ENCODE data around the gene ANAPC2. TPM values are rescaled to one million over a fixed set of nuclear protein-coding genes. Genes with fewer than 3 reads are reported as not detected.

The ANAPC2 gene
- total RNA-seq, 2 donors from 2014 or later = 66.5 to 69.2 TPM

DNA sequence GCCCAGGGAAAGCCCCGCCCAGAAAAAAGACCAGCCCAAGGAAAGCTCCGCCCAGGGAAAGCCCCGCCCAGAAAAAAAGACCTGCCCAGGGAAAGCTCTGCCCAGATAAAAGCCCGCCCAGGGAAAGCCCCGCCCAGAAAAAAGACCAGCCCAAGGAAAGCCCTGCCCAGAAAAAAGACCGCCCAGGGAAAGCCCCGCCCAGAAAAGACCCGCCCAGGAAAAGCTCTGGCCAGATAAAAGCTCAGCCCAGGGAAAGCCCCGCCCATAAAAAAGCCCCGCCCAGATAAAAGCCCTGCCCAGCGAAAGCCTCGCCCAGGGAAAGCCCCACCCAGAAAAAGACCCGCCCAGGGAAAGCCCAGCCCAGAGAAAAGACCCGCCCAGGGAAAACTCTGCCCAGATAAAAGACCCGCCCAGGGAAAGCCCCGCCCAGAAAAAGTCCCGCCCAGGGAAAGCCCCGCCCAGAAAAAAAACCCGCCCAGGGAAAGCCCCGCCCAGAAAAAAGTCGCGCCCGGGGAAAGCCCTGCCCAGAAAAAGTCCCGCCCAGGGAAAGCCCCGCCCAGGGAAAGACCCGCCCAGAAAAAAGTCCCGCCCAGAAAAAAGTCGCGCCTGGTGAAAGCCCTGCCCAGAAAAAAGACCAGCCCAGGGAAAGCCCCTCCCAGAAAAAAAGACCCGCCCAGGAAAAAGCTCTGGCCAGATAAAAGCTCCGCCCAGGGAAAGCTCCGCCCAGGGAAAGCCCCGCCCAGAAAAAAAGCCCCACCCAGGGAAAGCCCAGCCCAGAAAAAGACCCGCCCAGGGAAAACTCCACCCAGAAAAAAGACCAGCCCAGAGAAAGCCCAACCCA is 37.5 kb downstream of the ANAPC2 start:
- no peak overlapping the region for H3K4me3 ChIP-seq (ENCODE audit: low read length)
- no peak overlapping the region for H3K27ac ChIP-seq (ENCODE audit: low read depth, low read length)
- no peaks in the 10 kb centered on the region for H3K4me1 Mint-ChIP-seq
- H3K27ac Mint-ChIP-seq = no peak overlapping the region
- no peaks in the 10 kb centered on the region for H3K9me3 ChIP-seq (ENCODE audit: control insufficient read depth, low read length)
- H3K9ac ChIP-seq (ENCODE audit: extremely low read depth, low read length, poor library complexity, severe bottlenecking) = no peak overlapping the region
- no peak overlapping the region for H3K4me3 Mint-ChIP-seq
- H3K36me3 Mint-ChIP-seq (ENCODE audit: low read depth) = no peaks in the 10 kb centered on the region
- H3K9me3 Mint-ChIP-seq = no peaks in the 10 kb centered on the region
- no peaks in the 10 kb centered on the region for H3K36me3 ChIP-seq (ENCODE audit: control insufficient read depth, insufficient read depth, low read length)
- 67 to 75% methylated on average over 27 to 34 of the region's 34 CpGs for WGBS, 2 experiments (ENCODE audit: insufficient coverage in 1 of 2, insufficient read length in 1 of 2)
- peak; percentile 89 for DNase-seq
- TF ChIP-seq, protein P1, sequence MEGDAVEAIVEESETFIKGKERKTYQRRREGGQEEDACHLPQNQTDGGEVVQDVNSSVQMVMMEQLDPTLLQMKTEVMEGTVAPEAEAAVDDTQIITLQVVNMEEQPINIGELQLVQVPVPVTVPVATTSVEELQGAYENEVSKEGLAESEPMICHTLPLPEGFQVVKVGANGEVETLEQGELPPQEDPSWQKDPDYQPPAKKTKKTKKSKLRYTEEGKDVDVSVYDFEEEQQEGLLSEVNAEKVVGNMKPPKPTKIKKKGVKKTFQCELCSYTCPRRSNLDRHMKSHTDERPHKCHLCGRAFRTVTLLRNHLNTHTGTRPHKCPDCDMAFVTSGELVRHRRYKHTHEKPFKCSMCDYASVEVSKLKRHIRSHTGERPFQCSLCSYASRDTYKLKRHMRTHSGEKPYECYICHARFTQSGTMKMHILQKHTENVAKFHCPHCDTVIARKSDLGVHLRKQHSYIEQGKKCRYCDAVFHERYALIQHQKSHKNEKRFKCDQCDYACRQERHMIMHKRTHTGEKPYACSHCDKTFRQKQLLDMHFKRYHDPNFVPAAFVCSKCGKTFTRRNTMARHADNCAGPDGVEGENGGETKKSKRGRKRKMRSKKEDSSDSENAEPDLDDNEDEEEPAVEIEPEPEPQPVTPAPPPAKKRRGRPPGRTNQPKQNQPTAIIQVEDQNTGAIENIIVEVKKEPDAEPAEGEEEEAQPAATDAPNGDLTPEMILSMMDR (conservative IDR thresholded peaks at IDR 0.05) = no peak
- H3K27me3 Mint-ChIP-seq (ENCODE audit: insufficient read depth) = peaks cover 26% of the 10 kb centered on the region
- H3K4me1 ChIP-seq (ENCODE audit: control insufficient read depth, insufficient read depth, low read length) = no peaks in the 10 kb centered on the region
- H3K27me3 ChIP-seq (ENCODE audit: control insufficient read depth, insufficient read depth, low read length, poor library complexity, severe bottlenecking) = peaks cover 24% of the 10 kb centered on the region

DNA sequence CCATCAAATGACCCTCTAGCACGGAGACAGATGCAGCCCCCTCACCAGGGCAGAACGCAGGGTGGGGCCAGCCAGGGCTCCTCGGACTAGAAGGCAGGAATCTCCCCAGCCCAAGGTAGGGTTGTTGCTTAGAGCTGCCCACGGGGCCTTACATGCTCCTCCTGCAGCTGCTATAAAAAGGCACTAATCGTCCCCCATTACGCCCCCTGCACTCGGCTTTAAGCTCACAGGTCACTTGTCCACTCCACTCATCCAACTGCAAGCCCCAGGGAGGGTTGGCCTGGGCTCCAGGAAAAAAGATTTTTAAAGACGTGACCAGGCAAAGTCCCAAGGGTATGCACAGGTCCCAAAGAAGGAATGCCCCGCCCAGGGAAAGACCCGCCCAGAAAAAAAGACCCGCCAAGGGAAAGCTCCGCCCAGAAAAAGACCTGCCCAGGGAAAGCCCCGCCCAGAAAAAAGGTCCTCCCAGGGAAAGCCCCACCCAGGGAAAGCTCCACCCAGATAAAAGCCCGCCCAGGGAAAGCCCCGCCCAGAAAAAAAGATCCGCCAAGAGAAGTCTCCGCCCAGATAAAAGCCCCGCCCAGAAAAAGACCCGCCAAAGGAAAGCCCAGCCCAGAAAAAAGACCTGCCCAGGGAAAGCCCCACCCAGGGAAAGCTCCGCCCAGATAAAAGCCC is 38.3 kb downstream of the ANAPC2 start:
- Histone ChIP-seq H3K4me3 (ENCODE audit: low read length) (no peak overlapping the region), H3K4me1 (ENCODE audit: control insufficient read depth, insufficient read depth, low read length) (no peaks in the 10 kb centered on the region), H3K27me3 (ENCODE audit: control insufficient read depth, insufficient read depth, low read length, poor library complexity, severe bottlenecking) (peaks cover 16% of the 10 kb centered on the region), H3K9ac (ENCODE audit: extremely low read depth, low read length, poor library complexity, severe bottlenecking) (no peak overlapping the region), H3K36me3 (ENCODE audit: control insufficient read depth, insufficient read depth, low read length) (no peaks in the 10 kb centered on the region), H3K27ac (ENCODE audit: low read depth, low read length) (no peak overlapping the region), H3K9me3 (ENCODE audit: control insufficient read depth, low read length) (no peaks in the 10 kb centered on the region)
- no peaks in the 10 kb centered on the region for H3K4me1 Mint-ChIP-seq
- WGBS, 2 experiments (ENCODE audit: insufficient coverage in 1 of 2, insufficient read length in 1 of 2) = 82 to 85% methylated on average over 16 to 20 of the region's 20 CpGs
- peaks cover 19% of the 10 kb centered on the region for H3K27me3 Mint-ChIP-seq (ENCODE audit: insufficient read depth)
- no peaks in the 10 kb centered on the region for H3K9me3 Mint-ChIP-seq
- peak; percentile 80 for DNase-seq
- no peak overlapping the region for H3K4me3 Mint-ChIP-seq
- no peaks in the 10 kb centered on the region for H3K36me3 Mint-ChIP-seq (ENCODE audit: low read depth)
- H3K27ac Mint-ChIP-seq = no peak overlapping the region
- TF ChIP-seq, protein P1 (conservative IDR thresholded peaks at IDR 0.05) = no peak

DNA sequence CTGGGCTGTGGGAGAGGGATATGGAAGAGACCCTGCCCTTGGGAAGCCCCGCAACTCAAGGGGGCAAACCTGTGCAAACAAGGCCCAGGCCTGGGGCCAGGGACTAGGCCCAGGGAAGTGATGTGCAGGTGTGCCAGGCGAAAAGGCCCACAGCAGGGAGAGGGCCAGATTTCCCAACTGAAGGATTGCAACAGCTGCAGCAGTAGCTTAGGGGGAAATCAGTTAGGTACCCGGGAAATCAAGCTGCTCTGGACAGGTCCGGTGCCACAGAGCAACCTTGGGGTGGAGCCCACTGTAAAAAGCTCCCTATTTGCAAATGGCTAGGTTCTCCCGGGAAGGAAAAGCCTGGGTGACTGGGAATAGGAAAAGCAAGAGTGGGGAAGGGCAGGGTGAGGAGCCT is 39.0 kb downstream of the ANAPC2 start:
- Mint-ChIP-seq H3K4me3 (no peak overlapping the region), H3K36me3 (ENCODE audit: low read depth) (no peaks in the 10 kb centered on the region), H3K9me3 (no peaks in the 10 kb centered on the region), H3K27ac (no peak overlapping the region), H3K4me1 (no peaks in the 10 kb centered on the region), H3K27me3 (ENCODE audit: insufficient read depth) (peaks cover 14% of the 10 kb centered on the region)
- WGBS, 2 experiments (ENCODE audit: insufficient coverage in 1 of 2, insufficient read length in 1 of 2) = 81 to 83% methylated on average over 5 of the region's 5 CpGs
- H3K9ac ChIP-seq (ENCODE audit: extremely low read depth, low read length, poor library complexity, severe bottlenecking) = no peak overlapping the region
- no peaks in the 10 kb centered on the region for H3K36me3 ChIP-seq (ENCODE audit: control insufficient read depth, insufficient read depth, low read length)
- H3K4me1 ChIP-seq (ENCODE audit: control insufficient read depth, insufficient read depth, low read length) = no peaks in the 10 kb centered on the region
- no peak overlapping the region for H3K27ac ChIP-seq (ENCODE audit: low read depth, low read length)
- DNase-seq = no peak
- TF ChIP-seq, protein P1 (conservative IDR thresholded peaks at IDR 0.05) = no peak
- H3K4me3 ChIP-seq (ENCODE audit: low read length) = no peak overlapping the region
- H3K27me3 ChIP-seq (ENCODE audit: control insufficient read depth, insufficient read depth, low read length, poor library complexity, severe bottlenecking) = peaks cover 14% of the 10 kb centered on the region
- H3K9me3 ChIP-seq (ENCODE audit: control insufficient read depth, low read length) = no peaks in the 10 kb centered on the region
